Right atrium auricular region (tissue), 2 donors: Measurements from ENCODE around the gene MYOF. TPM values are rescaled to one million over a fixed set of nuclear protein-coding genes. Genes with fewer than 3 reads are reported as not detected.
"Not testable (repeated sequence)": the region's sequence is repeated elsewhere in the genome, so short reads cannot be mapped to it uniquely, and the experiment has no call there.

ENCODE experiments used
- DNase-seq: peaks from one replicate; pipeline ENCODE4 v3.0.0-alpha.2; 2019; ENCODE audit warnings: low spot score
- H3K27ac ChIP-seq, 2 donors: fragments of 200-600 bp; sonication (generic); 1 replicate in 1 of 2; 2 replicates in 1 of 2; pipeline ENCODE4 v1.5.1; 2016 to 2019
- H3K27me3 ChIP-seq, 2 donors: fragments of 200-600 bp; sonication (generic); one replicate each; pipeline versions ENCODE4 v1.5.1 to v1.6.0; 2017 to 2019
- H3K36me3 ChIP-seq: fragments of 200-600 bp; sonication (generic); one replicate; pipeline ENCODE4 v1.5.1; 2016
- H3K4me1 ChIP-seq, 2 donors: fragments of 200-600 bp; sonication (generic); one replicate each; pipeline versions ENCODE4 v1.5.1 to v1.6.0; 2017 to 2019
- H3K4me3 ChIP-seq, 2 donors: fragments of 200-600 bp; sonication (generic); 1 replicate in 1 of 2; 2 replicates in 1 of 2; pipeline ENCODE4 v1.5.1; 2017 to 2019; ENCODE audit warnings: mild to moderate bottlenecking in 1 of 2, moderate library complexity in 1 of 2
- H3K9me3 ChIP-seq, 2 donors: fragments of 200-600 bp; sonication (generic); one replicate each; pipeline ENCODE4 v1.5.1; 2019
- CTCF ChIP-seq, 2 donors: fragments of 200-600 bp; sonication (generic); IDR thresholded peaks; one replicate each; pipeline ENCODE4 v1.5.1; 2019; ENCODE audit warnings: antibody characterized with exemption in 2 of 2
- total RNA-seq, 2 donors: library from RNA; depleted of rRNA; stranded (reverse); fragments of >200 nt; gene quantifications; one replicate each; pipeline ENCODE4 v1.1.0, GENCODE V29; 2016

The MYOF gene
- total RNA-seq, 2 donors from 2014 or later = 13.4 to 14.1 TPM

- no peaks in the 10 kb centered on the region for H3K27me3 ChIP-seq
- DNase-seq = peak; percentile 74
- no peak overlapping the region for H3K4me3 ChIP-seq
- peaks cover 21% of the 10 kb centered on the region for H3K36me3 ChIP-seq
- H3K4me1 ChIP-seq = no peaks in the 10 kb centered on the region
- H3K27ac ChIP-seq = no peak overlapping the region
- H3K9me3 ChIP-seq = no peaks in the 10 kb centered on the region
- TF ChIP-seq CTCF (IDR thresholded peaks at IDR 0.05) = no peak
Measured at GRCh38 chr10:93363891-93364648, 118.1 kb downstream of the MYOF start.

GRCh38 chr10:93358398-93358797, 123.7 kb downstream of the MYOF start:
- not testable (repeated sequence) for H3K27ac ChIP-seq, H3K4me1 ChIP-seq, H3K4me3 ChIP-seq, H3K9me3 ChIP-seq, H3K27me3 ChIP-seq, DNase-seq
- peaks cover 20% of the 10 kb centered on the region for H3K36me3 ChIP-seq

GRCh38 chr10:93357680-93358079, 124.5 kb downstream of the MYOF start:
- Histone ChIP-seq H3K36me3 (peaks cover 20% of the 10 kb centered on the region), H3K4me1 (no peaks in the 10 kb centered on the region), H3K4me3 (no peak overlapping the region), H3K27me3 (no peaks in the 10 kb centered on the region), H3K9me3 (no peaks in the 10 kb centered on the region), H3K27ac (no peak overlapping the region)
- peak in 1 of 2 donors; percentile 62 for TF ChIP-seq CTCF (IDR thresholded peaks at IDR 0.05)
- DNase-seq = no peak

DNA sequence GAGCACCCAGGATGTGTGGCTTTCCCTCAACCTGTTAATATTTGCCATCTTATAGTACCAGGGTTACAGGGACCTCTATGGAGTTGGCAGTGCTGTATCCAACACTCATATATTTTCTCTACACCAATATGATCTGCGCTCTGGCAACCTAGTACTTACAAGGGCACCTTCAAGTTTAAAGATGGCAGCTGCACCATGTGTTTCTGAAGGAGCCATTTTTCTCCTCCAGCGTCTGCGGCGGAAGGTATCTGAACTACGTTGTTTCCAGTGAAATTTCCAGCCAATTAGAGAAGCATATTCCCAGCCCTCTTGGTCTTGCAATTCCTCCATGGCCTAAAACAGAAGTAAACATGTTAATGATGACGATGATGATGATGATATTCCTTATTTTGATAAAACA, 125.6 kb downstream of the MYOF start:
- DNase-seq = no peak
- no peaks in the 10 kb centered on the region for H3K9me3 ChIP-seq
- no peak overlapping the region for H3K4me3 ChIP-seq
- H3K27me3 ChIP-seq = no peaks in the 10 kb centered on the region
- H3K36me3 ChIP-seq = peaks cover 29% of the 10 kb centered on the region
- H3K4me1 ChIP-seq = no peaks in the 10 kb centered on the region
- no peak for TF ChIP-seq CTCF (IDR thresholded peaks at IDR 0.05)
- no peak overlapping the region for H3K27ac ChIP-seq

- H3K27me3 ChIP-seq = no peaks in the 10 kb centered on the region
- H3K4me3 ChIP-seq = no peak overlapping the region
- H3K9me3 ChIP-seq = no peaks in the 10 kb centered on the region
- no peak overlapping the region for H3K27ac ChIP-seq
- no peak for DNase-seq
- peaks cover 54% of the 10 kb centered on the region for H3K36me3 ChIP-seq
- TF ChIP-seq CTCF (IDR thresholded peaks at IDR 0.05) = peak; percentile 61 to 81
- no peaks in the 10 kb centered on the region for H3K4me1 ChIP-seq
Measured at GRCh38 chr10:93352638-93353383, 129.3 kb downstream of the MYOF start.

GRCh38 chr10:93346694-93347093, 135.4 kb downstream of the MYOF start:
- no peak for TF ChIP-seq CTCF (IDR thresholded peaks at IDR 0.05)
- peaks cover 67% of the 10 kb centered on the region for H3K36me3 ChIP-seq
- no peaks in the 10 kb centered on the region for H3K27me3 ChIP-seq
- no peak for DNase-seq
- peaks cover 0 to 4% of the 10 kb centered on the region in 2 donors for H3K4me1 ChIP-seq
- no peaks in the 10 kb centered on the region for H3K9me3 ChIP-seq
- H3K4me3 ChIP-seq = no peak overlapping the region
- no peak overlapping the region for H3K27ac ChIP-seq
